OCI-LY1 (cell line): Measurements from ENCODE around the gene OR8G1.

Experiments used
- CTCF ChIP-seq: fragments of 200-600 bp; sonication (generic), shearing (Covaris generic); IDR thresholded peaks from 2 replicates; pipeline ENCODE4 v1.5.1; 2017; ENCODE audit warnings: mild to moderate bottlenecking, antibody characterized with exemption, low read length, moderate library complexity, mixed read lengths
- EZH2 ChIP-seq: fragments of 200-600 bp; sonication (generic), shearing (Covaris generic); IDR thresholded peaks from 2 replicates; pipeline ENCODE4 v1.8.0; 2017; ENCODE audit warnings: borderline replicate concordance, mixed run types, mild to moderate bottlenecking, antibody characterized with exemption, low read length, moderate library complexity, mixed read lengths

- no peak for TF ChIP-seq CTCF
- no peak for TF ChIP-seq EZH2
Measured at GRCh38 chr11:124277207-124277606, 36.3 kb downstream of the OR8G1 start.
